Nephron (organoid): ENCODE measurements around the gene NDC1.

ENCODE experiments used
- H3K27ac Mint-ChIP-seq, 3 experiments: 2 replicates each; pipeline ENCODE4 v1.8.0; 2020; ENCODE audit warnings: mixed read lengths in 3 of 3, mild to moderate bottlenecking in 2 of 3, moderate library complexity in 1 of 3
- H3K27me3 Mint-ChIP-seq: 2 replicates; pipeline ENCODE4 v1.8.0; 2021; ENCODE audit warnings: low read depth, mild to moderate bottlenecking, moderate library complexity, mixed read lengths
- H3K36me3 Mint-ChIP-seq: 2 replicates; pipeline ENCODE4 v1.8.0; 2020; ENCODE audit warnings: low read depth, mixed read lengths
- H3K4me1 Mint-ChIP-seq: 2 replicates; pipeline ENCODE4 v1.8.0; 2020; ENCODE audit warnings: mixed read lengths
- H3K4me3 Mint-ChIP-seq, 3 experiments: 2 replicates each; pipeline ENCODE4 v1.8.0; 2020; ENCODE audit warnings: mild to moderate bottlenecking in 3 of 3, mixed read lengths in 3 of 3, moderate library complexity in 2 of 3
- H3K9me3 Mint-ChIP-seq: 2 replicates; pipeline ENCODE4 v1.8.0; 2020; ENCODE audit warnings: mixed read lengths
- TF ChIP-seq, protein P1 (sequence below), 3 experiments: fragments of 200-600 bp; sonication (generic); IDR thresholded peaks; one replicate each; pipeline ENCODE4 v1.5.0; 2021; ENCODE audit warnings: antibody characterized with exemption in 3 of 3; ENCODE audit not compliant: unreplicated experiment in 3 of 3

NDC1 gene

GRCh38 chr1:53787655-53788054 lies 50.4 kb downstream of the NDC1 start:
- TF ChIP-seq, protein P1, sequence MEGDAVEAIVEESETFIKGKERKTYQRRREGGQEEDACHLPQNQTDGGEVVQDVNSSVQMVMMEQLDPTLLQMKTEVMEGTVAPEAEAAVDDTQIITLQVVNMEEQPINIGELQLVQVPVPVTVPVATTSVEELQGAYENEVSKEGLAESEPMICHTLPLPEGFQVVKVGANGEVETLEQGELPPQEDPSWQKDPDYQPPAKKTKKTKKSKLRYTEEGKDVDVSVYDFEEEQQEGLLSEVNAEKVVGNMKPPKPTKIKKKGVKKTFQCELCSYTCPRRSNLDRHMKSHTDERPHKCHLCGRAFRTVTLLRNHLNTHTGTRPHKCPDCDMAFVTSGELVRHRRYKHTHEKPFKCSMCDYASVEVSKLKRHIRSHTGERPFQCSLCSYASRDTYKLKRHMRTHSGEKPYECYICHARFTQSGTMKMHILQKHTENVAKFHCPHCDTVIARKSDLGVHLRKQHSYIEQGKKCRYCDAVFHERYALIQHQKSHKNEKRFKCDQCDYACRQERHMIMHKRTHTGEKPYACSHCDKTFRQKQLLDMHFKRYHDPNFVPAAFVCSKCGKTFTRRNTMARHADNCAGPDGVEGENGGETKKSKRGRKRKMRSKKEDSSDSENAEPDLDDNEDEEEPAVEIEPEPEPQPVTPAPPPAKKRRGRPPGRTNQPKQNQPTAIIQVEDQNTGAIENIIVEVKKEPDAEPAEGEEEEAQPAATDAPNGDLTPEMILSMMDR (IDR thresholded peaks at IDR 0.05; ENCODE audit: unreplicated experiment in 3 of 3) = no peak
- Mint-ChIP-seq H3K9me3 (no peaks in the 10 kb centered on the region), H3K27ac (no peak overlapping the region), H3K4me3 (no peak overlapping the region), H3K4me1 (peaks cover 6% of the 10 kb centered on the region), H3K36me3 (peaks cover 40% of the 10 kb centered on the region), H3K27me3 (no peaks in the 10 kb centered on the region)

DNA sequence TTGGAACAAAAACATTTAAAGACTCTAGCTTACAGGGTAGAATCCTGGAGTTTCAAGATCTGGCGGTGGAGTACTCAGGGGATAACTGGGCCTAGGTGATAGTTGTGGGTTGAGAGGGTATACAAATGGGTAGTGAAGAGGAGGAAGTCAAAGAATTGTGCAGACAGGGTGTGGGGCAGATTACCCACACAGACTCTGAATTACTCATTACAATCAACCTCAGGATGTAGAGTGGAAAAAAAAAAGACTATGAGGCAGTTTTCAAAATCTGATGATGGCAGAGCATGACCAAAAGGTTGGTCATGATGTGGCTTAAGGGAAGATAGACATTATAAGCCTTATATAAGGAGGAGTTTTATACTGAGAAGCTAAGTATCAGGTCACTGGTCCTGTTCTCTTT lies 55.0 kb downstream of the NDC1 start:
- TF ChIP-seq, protein P1 (IDR thresholded peaks at IDR 0.05; ENCODE audit: unreplicated experiment in 3 of 3) = no peak
- H3K9me3 Mint-ChIP-seq = no peaks in the 10 kb centered on the region
- peaks cover 48% of the 10 kb centered on the region for H3K36me3 Mint-ChIP-seq
- no peak overlapping the region for H3K27ac Mint-ChIP-seq
- H3K4me1 Mint-ChIP-seq = no peaks in the 10 kb centered on the region
- no peak overlapping the region for H3K4me3 Mint-ChIP-seq
- no peaks in the 10 kb centered on the region for H3K27me3 Mint-ChIP-seq

DNA sequence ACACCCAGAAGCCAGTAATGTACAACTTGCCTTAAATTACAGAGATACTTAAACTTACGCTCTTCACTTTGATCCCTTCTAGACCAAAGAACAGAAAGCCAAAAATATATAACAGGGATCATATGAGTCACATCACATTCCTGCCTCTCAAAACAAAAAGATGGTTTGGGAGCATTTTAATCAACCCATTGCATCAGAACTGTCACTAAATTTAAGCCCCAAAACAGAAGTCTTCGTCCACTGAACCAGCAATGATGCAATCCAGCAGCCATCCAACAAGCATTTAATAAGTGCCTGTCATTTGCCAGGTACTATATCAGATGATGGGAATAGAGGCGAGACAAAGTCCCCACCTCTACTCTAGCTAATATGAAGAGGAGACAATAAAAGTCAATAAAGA lies 56.4 kb downstream of the NDC1 start:
- TF ChIP-seq, protein P1 (IDR thresholded peaks at IDR 0.05; ENCODE audit: unreplicated experiment in 3 of 3) = no peak
- peaks cover 54% of the 10 kb centered on the region for H3K36me3 Mint-ChIP-seq

GRCh38 chr1:53777272-53777671 lies 60.8 kb downstream of the NDC1 start:
- Mint-ChIP-seq H3K4me3 (no peak overlapping the region), H3K4me1 (no peaks in the 10 kb centered on the region), H3K27me3 (no peaks in the 10 kb centered on the region), H3K27ac (no peak overlapping the region), H3K36me3 (peaks cover 34% of the 10 kb centered on the region), H3K9me3 (no peaks in the 10 kb centered on the region)
- TF ChIP-seq, protein P1 (IDR thresholded peaks at IDR 0.05; ENCODE audit: unreplicated experiment in 3 of 3) = no peak

More for the DNA sequence above, 56.4 kb downstream of the NDC1 start:
- no peaks in the 10 kb centered on the region for H3K9me3 Mint-ChIP-seq
- no peaks in the 10 kb centered on the region for H3K27me3 Mint-ChIP-seq
- no peak overlapping the region for H3K4me3 Mint-ChIP-seq
- H3K27ac Mint-ChIP-seq = no peak overlapping the region
- H3K4me1 Mint-ChIP-seq = no peaks in the 10 kb centered on the region

GRCh38 chr1:53771648-53772047 lies 66.4 kb downstream of the NDC1 start:
- Mint-ChIP-seq H3K27me3 (no peaks in the 10 kb centered on the region), H3K36me3 (peaks cover 8% of the 10 kb centered on the region), H3K9me3 (no peaks in the 10 kb centered on the region), H3K27ac (no peak overlapping the region), H3K4me3 (no peak overlapping the region), H3K4me1 (no peaks in the 10 kb centered on the region)
- TF ChIP-seq, protein P1 (IDR thresholded peaks at IDR 0.05; ENCODE audit: unreplicated experiment in 3 of 3) = no peak

DNA sequence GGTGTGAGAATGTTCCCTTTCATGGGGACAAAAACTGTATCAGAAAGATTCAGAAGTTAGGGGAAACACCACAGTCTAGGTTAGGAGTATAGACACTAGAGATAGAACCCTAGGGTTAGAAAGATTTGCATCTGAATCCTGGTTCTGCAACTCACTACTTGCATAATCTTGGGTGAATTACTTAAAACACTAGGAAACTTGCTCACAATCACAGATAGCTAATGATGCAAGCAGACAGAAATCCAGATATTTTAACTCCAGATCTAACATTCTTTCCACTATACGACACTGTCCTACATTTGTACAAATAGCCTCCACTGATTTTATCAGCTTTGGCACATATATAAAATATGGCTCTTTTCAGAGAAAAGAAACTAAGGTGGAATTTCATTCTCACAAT lies 68.3 kb downstream of the NDC1 start:
- H3K4me3 Mint-ChIP-seq = no peak overlapping the region
- H3K4me1 Mint-ChIP-seq = no peaks in the 10 kb centered on the region
- peaks cover 6% of the 10 kb centered on the region for H3K36me3 Mint-ChIP-seq
- TF ChIP-seq, protein P1 (IDR thresholded peaks at IDR 0.05; ENCODE audit: unreplicated experiment in 3 of 3) = no peak
- no peak overlapping the region for H3K27ac Mint-ChIP-seq
- no peaks in the 10 kb centered on the region for H3K27me3 Mint-ChIP-seq
- H3K9me3 Mint-ChIP-seq = no peaks in the 10 kb centered on the region
